VCaP (cell line): ENCODE results near the gene PARD3B.

Source experiments
- H3K27ac ChIP-seq: fragments of 450-650 bp; 2 replicates; pipeline ENCODE4 v1.5.1; 2017
- CTCF ChIP-seq: fragments of 450-650 bp; conservative IDR thresholded peaks from 2 replicates; pipeline ENCODE4 v1.5.1; 2017; ENCODE audit warnings: mild to moderate bottlenecking, moderate library complexity

Gene PARD3B

GRCh38 chr2:204696124-204696523 lies 150.8 kb downstream of the PARD3B start:
- no peak for TF ChIP-seq CTCF
- H3K27ac ChIP-seq = no peak overlapping the region

- H3K27ac ChIP-seq = no peak overlapping the region
- no peak for TF ChIP-seq CTCF
Measured at GRCh38 chr2:204705243-204705932, 160.1 kb downstream of the PARD3B start.

GRCh38 chr2:204706939-204707338 lies 161.7 kb downstream of the PARD3B start:
- no peak overlapping the region for H3K27ac ChIP-seq
- TF ChIP-seq CTCF = no peak

GRCh38 chr2:204713211-204713610 lies 167.9 kb downstream of the PARD3B start:
- no peak overlapping the region for H3K27ac ChIP-seq
- TF ChIP-seq CTCF = no peak

GRCh38 chr2:204715361-204715760 lies 170.1 kb downstream of the PARD3B start:
- TF ChIP-seq CTCF = no peak
- H3K27ac ChIP-seq = no peak overlapping the region

GRCh38 chr2:204717591-204717990 lies 172.3 kb downstream of the PARD3B start:
- H3K27ac ChIP-seq = no peak overlapping the region
- no peak for TF ChIP-seq CTCF

GRCh38 chr2:204718607-204719006 lies 173.3 kb downstream of the PARD3B start:
- H3K27ac ChIP-seq = no peak overlapping the region
- no peak for TF ChIP-seq CTCF
